GM19463 (cell line): Measurements from ENCODE around the gene BCORL1.
A peak's percentile ranks its signal among the peaks of the same experiment; 100 is the strongest.

Experiments
- ATAC-seq: cut with Tn5 transposase; IDR thresholded peaks from one replicate; pipeline ENCODE4 v1.9.1; 2021; ENCODE audit warnings: mild to moderate bottlenecking, moderate library complexity; ENCODE audit not compliant: unreplicated experiment

The BCORL1 gene

GRCh38 chrX:130091980-130092522, 109.6 kb downstream of the BCORL1 start:
- peak; percentile 99 for ATAC-seq

DNA sequence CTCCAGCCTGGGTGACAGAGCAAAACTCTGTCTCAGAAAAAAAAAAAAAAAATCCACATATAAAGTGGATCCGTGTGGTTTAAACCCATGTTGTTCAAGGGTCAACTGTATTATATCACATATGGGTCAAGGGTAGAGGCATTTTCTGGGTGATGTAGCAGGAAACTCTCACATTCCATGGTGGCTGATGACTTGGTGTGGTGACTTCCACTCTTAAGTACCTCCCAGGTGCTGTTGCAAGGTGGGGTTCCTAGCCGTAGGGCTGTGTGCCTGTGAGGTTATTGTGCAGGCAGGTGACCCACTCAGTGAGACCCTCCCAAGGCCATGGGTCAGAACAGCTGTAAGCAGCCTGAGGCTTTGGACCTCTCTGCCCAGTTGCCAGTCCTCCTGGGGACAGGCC, 110.8 kb downstream of the BCORL1 start:
- ATAC-seq = no peak

- no peak for ATAC-seq
Observed at GRCh38 chrX:130094696-130095095, 112.3 kb downstream of the BCORL1 start.

- ATAC-seq = no peak
Observed at GRCh38 chrX:130095249-130096030, 113.0 kb downstream of the BCORL1 start.

- no peak for ATAC-seq
Observed at GRCh38 chrX:130097507-130098209, 115.2 kb downstream of the BCORL1 start.

DNA sequence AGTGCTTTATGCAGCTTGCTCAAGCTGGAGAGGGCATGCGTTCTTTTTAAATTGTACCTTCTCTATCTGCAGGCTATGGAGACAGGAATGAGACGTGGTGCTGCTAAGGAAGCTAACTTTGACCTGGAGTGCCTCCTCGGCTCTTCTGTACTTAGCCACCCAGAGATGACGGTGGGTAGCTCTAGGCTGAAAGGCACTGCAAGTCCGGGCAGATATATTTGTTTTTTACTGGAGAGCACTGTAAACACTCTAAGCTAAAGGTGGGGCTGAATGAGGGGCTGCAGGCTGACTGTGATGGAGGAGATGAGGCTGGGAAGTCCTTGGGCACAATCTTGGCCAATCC, 115.7 kb downstream of the BCORL1 start:
- ATAC-seq = no peak

DNA sequence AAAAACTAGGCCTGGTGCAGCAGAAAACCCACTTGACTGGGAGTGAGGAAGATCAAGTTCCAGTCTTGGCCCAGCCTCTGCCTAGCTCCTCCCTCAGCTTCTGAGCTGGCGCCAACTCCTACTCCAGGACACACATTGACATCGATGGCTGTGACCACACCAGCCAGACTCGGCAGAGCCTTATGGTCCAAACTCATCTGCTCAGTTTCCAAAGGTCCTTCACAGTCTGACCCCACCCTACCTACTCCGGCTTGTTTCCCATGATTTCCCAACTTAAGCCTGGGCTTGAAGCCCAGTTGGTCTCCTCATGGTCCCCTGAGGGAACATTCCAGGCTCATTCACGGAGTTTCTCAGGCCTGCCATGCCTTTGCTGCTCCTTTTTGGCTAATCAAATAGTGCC, 117.7 kb downstream of the BCORL1 start:
- no peak for ATAC-seq

DNA sequence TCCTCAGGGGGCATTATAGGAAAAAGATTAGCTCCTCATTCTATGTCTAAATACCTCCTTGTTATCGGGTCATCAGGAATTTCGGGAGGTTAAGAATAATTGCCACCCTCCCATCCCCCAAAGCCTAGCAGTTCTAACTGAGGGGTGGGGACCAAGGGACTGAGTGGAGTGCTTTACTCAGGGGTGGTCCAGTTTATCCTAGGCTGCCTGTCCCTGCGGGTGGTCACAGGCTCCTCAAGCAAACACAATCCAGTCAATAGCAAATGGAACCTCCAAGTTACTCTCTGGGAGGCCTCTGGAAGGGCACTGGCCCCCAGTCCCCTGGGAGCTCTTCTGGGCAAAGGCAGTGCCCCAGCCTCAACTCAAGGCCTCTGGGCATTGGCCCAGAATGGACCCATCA, 121.2 kb downstream of the BCORL1 start:
- no peak for ATAC-seq

DNA sequence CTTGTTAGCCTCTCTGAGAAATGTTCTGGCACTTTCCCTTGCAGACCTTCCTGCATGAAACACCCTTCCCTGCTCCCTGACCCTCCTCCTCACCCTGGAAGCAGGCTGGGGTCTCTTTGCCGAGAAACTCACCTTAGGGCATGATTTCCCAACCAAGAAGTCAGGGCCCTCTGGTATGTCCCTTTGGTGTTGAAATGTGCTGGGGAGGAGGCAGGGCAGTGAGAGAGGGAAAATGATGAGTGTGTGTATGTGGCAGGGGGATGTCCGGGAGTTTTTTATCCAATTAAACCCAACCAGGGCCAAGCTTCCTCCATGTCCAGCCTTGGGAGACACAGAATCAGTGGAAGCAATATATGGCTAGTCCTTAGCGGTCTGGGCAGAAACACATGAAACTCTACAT, 122.8 kb downstream of the BCORL1 start:
- no peak for ATAC-seq

- ATAC-seq = no peak
Observed at GRCh38 chrX:130106071-130106470, 123.6 kb downstream of the BCORL1 start.
